Measurements from ENCODE around the gene ZNF768.
"Not testable (repeated sequence)": the region's sequence is repeated elsewhere in the genome, so short reads cannot be mapped to it uniquely, and the experiment has no call there.

The ZNF768 gene

GRCh38 chr16:30555315-30556124, 29.2 kb upstream of the ZNF768 start:
- no peak for DNase-seq (ENCODE audit: low read depth)

- DNase-seq (ENCODE audit: low read depth): no peak
Measured at GRCh38 chr16:30554557-30555314, 28.4 kb upstream of the ZNF768 start.

GRCh38 chr16:30553393-30553899, 27.1 kb upstream of the ZNF768 start:
- DNase-seq (ENCODE audit: low read depth): no peak

GRCh38 chr16:30552956-30553355, 26.6 kb upstream of the ZNF768 start:
- no peak for DNase-seq (ENCODE audit: low read depth)

- no peak for DNase-seq (ENCODE audit: low read depth)
Measured at GRCh38 chr16:30551781-30552180, 25.4 kb upstream of the ZNF768 start.

GRCh38 chr16:30548416-30549253, 22.3 kb upstream of the ZNF768 start:
- DNase-seq (ENCODE audit: low read depth): no peak

- no peak for DNase-seq (ENCODE audit: low read depth)
Measured at GRCh38 chr16:30546115-30546514, 19.7 kb upstream of the ZNF768 start.

- no peak for DNase-seq (ENCODE audit: low read depth)
Measured at GRCh38 chr16:30543067-30543466, 16.7 kb upstream of the ZNF768 start.

- no peak for DNase-seq (ENCODE audit: low read depth)
Measured at GRCh38 chr16:30541502-30542329, 15.3 kb upstream of the ZNF768 start.

- not testable (repeated sequence) for DNase-seq (ENCODE audit: low read depth)
Measured at GRCh38 chr16:30540916-30541464, 14.6 kb upstream of the ZNF768 start.

- not testable (repeated sequence) for DNase-seq (ENCODE audit: low read depth)
Measured at GRCh38 chr16:30539986-30540526, 13.7 kb upstream of the ZNF768 start.

- DNase-seq (ENCODE audit: low read depth): no peak
Measured at GRCh38 chr16:30539000-30539964, 12.9 kb upstream of the ZNF768 start.

- not testable (repeated sequence) for DNase-seq (ENCODE audit: low read depth)
Measured at GRCh38 chr16:30536391-30537024, 10.1 kb upstream of the ZNF768 start.

GRCh38 chr16:30535777-30536190, 9.4 kb upstream of the ZNF768 start:
- peak; percentile 31 for DNase-seq (ENCODE audit: low read depth)

- no peak for DNase-seq (ENCODE audit: low read depth)
Measured at GRCh38 chr16:30535106-30535776, 8.9 kb upstream of the ZNF768 start.

GRCh38 chr16:30534368-30535105, 8.2 kb upstream of the ZNF768 start, which contains the start of gene ZNF747:
Gene ZNF747, minus strand, starts transcription at chr16:30534858. Its CDS starts 179 bp downstream, at chr16:30534679.
- peak; percentile 87 for DNase-seq (ENCODE audit: low read depth)

- DNase-seq (ENCODE audit: low read depth): no peak
Measured at GRCh38 chr16:30533748-30534367, 7.5 kb upstream of the ZNF768 start.

Data from stimulated activated CD8-positive, alpha-beta memory T cell treated with anti-CD3 and anti-CD28 coated beads, Interleukin-7, amount 100 ng/mL, for 24 hours (primary cell).